HEK293T (cell line): ENCODE data around the gene ACADL.

ENCODE experiments used
- BHLHE40 ChIP-seq: fragments of 450-650 bp; IDR thresholded peaks from 2 replicates; pipeline ENCODE4 v1.6.1; 2016; ENCODE audit warnings: mild to moderate bottlenecking, moderate library complexity, borderline replicate concordance
- FOXA1 ChIP-seq: fragments of 450-650 bp; IDR thresholded peaks from 2 replicates; pipeline ENCODE4 v1.6.1; 2016; ENCODE audit warnings: mild to moderate bottlenecking
- FOXM1 ChIP-seq: fragments of 450-650 bp; IDR thresholded peaks from 2 replicates; pipeline ENCODE4 v1.6.1; 2017; ENCODE audit warnings: mild to moderate bottlenecking, borderline replicate concordance
- HDGF ChIP-seq: fragments of 450-650 bp; IDR thresholded peaks from 2 replicates; pipeline ENCODE4 v1.6.1; 2017; ENCODE audit warnings: antibody characterized with exemption, borderline replicate concordance
- L3MBTL2 ChIP-seq: fragments of 450-650 bp; conservative IDR thresholded peaks from 2 replicates; pipeline ENCODE4 v1.6.1; 2016; ENCODE audit warnings: mild to moderate bottlenecking
- SP1 ChIP-seq: fragments of 450-650 bp; IDR thresholded peaks from 2 replicates; pipeline ENCODE4 v1.6.1; 2017
- TARDBP ChIP-seq: fragments of 450-650 bp; IDR thresholded peaks from 2 replicates; pipeline ENCODE4 v1.6.1; 2016
- TF ChIP-seq, protein P1 (sequence below): fragments of 450-650 bp; IDR thresholded peaks from 2 replicates; pipeline ENCODE4 v1.6.1; 2016

DNA sequence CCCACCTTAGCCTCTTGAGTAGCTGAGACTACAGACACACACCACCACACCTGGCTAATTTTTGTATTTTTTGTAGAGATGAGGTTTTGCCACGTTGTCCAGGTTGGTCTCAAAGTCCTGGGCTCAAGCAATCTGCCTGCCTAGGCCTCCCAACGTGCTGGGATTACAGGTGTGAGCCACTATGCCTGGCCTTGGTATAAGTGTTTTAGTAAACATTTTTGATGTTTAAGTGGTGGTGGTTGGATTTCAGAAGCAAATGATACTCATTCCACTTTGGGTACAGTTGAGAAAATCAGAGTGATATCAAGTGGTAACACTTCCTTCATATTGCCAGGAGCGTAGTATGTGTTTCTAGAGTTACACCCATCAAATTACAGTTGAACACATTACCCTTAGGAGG is 25.4 kb downstream of the ACADL start:
- TF ChIP-seq HDGF = no peak
- TF ChIP-seq FOXA1 = no peak
- no peak for TF ChIP-seq SP1
- no peak for TF ChIP-seq L3MBTL2
- no peak for TF ChIP-seq FOXM1
- TF ChIP-seq BHLHE40 = no peak
- no peak for TF ChIP-seq TARDBP
- TF ChIP-seq, protein P1, sequence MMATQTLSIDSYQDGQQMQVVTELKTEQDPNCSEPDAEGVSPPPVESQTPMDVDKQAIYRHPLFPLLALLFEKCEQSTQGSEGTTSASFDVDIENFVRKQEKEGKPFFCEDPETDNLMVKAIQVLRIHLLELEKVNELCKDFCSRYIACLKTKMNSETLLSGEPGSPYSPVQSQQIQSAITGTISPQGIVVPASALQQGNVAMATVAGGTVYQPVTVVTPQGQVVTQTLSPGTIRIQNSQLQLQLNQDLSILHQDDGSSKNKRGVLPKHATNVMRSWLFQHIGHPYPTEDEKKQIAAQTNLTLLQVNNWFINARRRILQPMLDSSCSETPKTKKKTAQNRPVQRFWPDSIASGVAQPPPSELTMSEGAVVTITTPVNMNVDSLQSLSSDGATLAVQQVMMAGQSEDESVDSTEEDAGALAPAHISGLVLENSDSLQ = no peak
